K562 (cell line): ENCODE results near the gene GPRC5B. TPM values are rescaled to one million over a fixed set of nuclear protein-coding genes. Genes with fewer than 3 reads are reported as not detected.
A peak's percentile ranks its signal among the peaks of the same experiment; 100 is the strongest.

Source experiments
- ADNP ChIP-seq: fragments of 200-800 bp; sonication (Bioruptor generic); IDR thresholded peaks from 2 replicates; pipeline ENCODE4 v1.6.1; 2016; ENCODE audit warnings: missing genetic modification characterization, missing compliant biosample characterization
- CBFA2T2 ChIP-seq: fragments of 450-650 bp; conservative IDR thresholded peaks from 2 replicates; pipeline ENCODE4 v1.6.1; 2017; ENCODE audit warnings: mild to moderate bottlenecking
- CC2D1A ChIP-seq: fragments of 450-650 bp; IDR thresholded peaks from 2 replicates; pipeline ENCODE4 v1.6.1; 2017; ENCODE audit warnings: mild to moderate bottlenecking
- CREB3 ChIP-seq: fragments of 450-650 bp; conservative IDR thresholded peaks from 2 replicates; pipeline ENCODE4 v1.6.1; 2016; ENCODE audit warnings: missing genetic modification characterization, low read depth, mild to moderate bottlenecking, missing compliant biosample characterization, moderate library complexity
- DMBX1 ChIP-seq: fragments of 250-450 bp; sonication (Bioruptor Pico); IDR thresholded peaks from 2 replicates; pipeline ENCODE4 v1.8.0; 2022; ENCODE audit warnings: inconsistent platforms, mild to moderate bottlenecking, moderate library complexity, borderline replicate concordance
- GABPB1 ChIP-seq: sonication (generic); formaldehyde crosslinking; IDR thresholded peaks from 2 replicates; pipeline ENCODE4 v1.8.0; 2022; ENCODE audit warnings: mild to moderate bottlenecking, missing genetic modification reagents
- GATA2 ChIP-seq: sonication (generic); formaldehyde crosslinking; IDR thresholded peaks from 2 replicates; pipeline ENCODE4 v1.4.0; 2020; ENCODE audit warnings: mild to moderate bottlenecking, missing genetic modification reagents
- HDGF ChIP-seq: fragments of 450-650 bp; IDR thresholded peaks from 2 replicates; pipeline ENCODE4 v1.6.1; 2016
- HIVEP1 ChIP-seq: fragments of 250-450 bp; sonication (Bioruptor Pico); IDR thresholded peaks from 2 replicates; pipeline ENCODE4 v1.4.0; 2020; ENCODE audit warnings: mild to moderate bottlenecking
- ILF3 ChIP-seq: fragments of 450-650 bp; IDR thresholded peaks from 2 replicates; pipeline ENCODE4 v1.6.1; 2018; ENCODE audit warnings: antibody characterized with exemption, mild to moderate bottlenecking, moderate library complexity, borderline replicate concordance
- NCOA1 ChIP-seq: fragments of 450-650 bp; IDR thresholded peaks from 2 replicates; pipeline ENCODE4 v1.6.1; 2016; ENCODE audit warnings: low read depth
- POLR2A ChIP-seq: fragments of 450-650 bp; conservative IDR thresholded peaks from 2 replicates; pipeline ENCODE4 v1.6.1; 2016
- POLR2AphosphoS5 ChIP-seq: IDR thresholded peaks from 2 replicates; pipeline ENCODE4 v1.6.1; 2011; ENCODE audit warnings: mild to moderate bottlenecking, low read depth, low read length, moderate library complexity; ENCODE audit not compliant: control insufficient read depth, insufficient read depth
- RAD21 ChIP-seq, 2 experiments: fragments of 250-450 bp in 1 of 2; fragments of 450-650 bp in 1 of 2; sonication (Bioruptor Pico) in 1 of 2; formaldehyde crosslinking in 1 of 2; IDR thresholded peaks in 1 of 2; conservative IDR thresholded peaks in 1 of 2; 2 replicates each; pipeline versions ENCODE4 v1.4.0 to v1.8.0; 2020 to 2022; ENCODE audit warnings: mild to moderate bottlenecking in 2 of 2, moderate library complexity in 1 of 2
- RBM17 ChIP-seq: fragments of 200-400 bp; formaldehyde crosslinking; IDR thresholded peaks from 2 replicates; pipeline ENCODE4 v1.6.1; 2017; ENCODE audit warnings: low read depth, mild to moderate bottlenecking, low read length, borderline replicate concordance
- RCOR1 ChIP-seq, 2 experiments: IDR thresholded peaks; 2 replicates each; pipeline ENCODE4 v1.6.1; 2012; ENCODE audit warnings: low read depth in 2 of 2, low read length in 2 of 2, borderline replicate concordance in 1 of 2, improper control_type of control experiment in 1 of 2
- SUPT5H ChIP-seq: fragments of 450-650 bp; IDR thresholded peaks from 2 replicates; pipeline ENCODE4 v1.6.1; 2016
- TAF7 ChIP-seq: fragments of 450-650 bp; IDR thresholded peaks from 2 replicates; pipeline ENCODE4 v1.6.1; 2016; ENCODE audit warnings: missing genetic modification characterization, missing compliant biosample characterization
- TAF9B ChIP-seq: fragments of 450-650 bp; IDR thresholded peaks from 2 replicates; pipeline ENCODE4 v1.6.1; 2018; ENCODE audit warnings: mild to moderate bottlenecking; ENCODE audit not compliant: partially characterized antibody
- TGIF2 ChIP-seq: sonication (generic); formaldehyde crosslinking; IDR thresholded peaks from 2 replicates; pipeline ENCODE4 v1.8.1; 2022; ENCODE audit warnings: mild to moderate bottlenecking, missing genetic modification reagents, moderate library complexity
- VEZF1 ChIP-seq: fragments of 200-800 bp; sonication (Bioruptor generic); IDR thresholded peaks from 2 replicates; pipeline ENCODE4 v1.6.1; 2017; ENCODE audit warnings: missing genetic modification characterization, missing compliant biosample characterization
- ZBTB49 ChIP-seq: sonication (generic); formaldehyde crosslinking; IDR thresholded peaks from 2 replicates; pipeline ENCODE4 v1.8.0; 2022; ENCODE audit warnings: missing genetic modification reagents, mild to moderate bottlenecking, borderline replicate concordance
- ZNF253 ChIP-seq: fragments of 250-450 bp; sonication (Bioruptor Pico); conservative IDR thresholded peaks from 2 replicates; pipeline ENCODE4 v1.6.1; 2021; ENCODE audit warnings: mild to moderate bottlenecking
- ZNF311 ChIP-seq: fragments of 250-450 bp; sonication (Bioruptor Pico); IDR thresholded peaks from 2 replicates; pipeline ENCODE4 v1.4.0; 2020; ENCODE audit warnings: mild to moderate bottlenecking, moderate library complexity
- ZNF57 ChIP-seq: fragments of 450-650 bp; formaldehyde crosslinking; IDR thresholded peaks from 2 replicates; pipeline ENCODE4 v1.4.0; 2020; ENCODE audit warnings: mild to moderate bottlenecking, moderate library complexity
- ZNF707 ChIP-seq: fragments of 250-450 bp; sonication (Bioruptor Pico); conservative IDR thresholded peaks from 2 replicates; pipeline ENCODE4 v1.8.0; 2022; ENCODE audit warnings: inconsistent platforms, mild to moderate bottlenecking, moderate library complexity
- polyA plus RNA-seq, 8 experiments: library from polyadenylated mRNA; depleted of rRNA in 4 of 8; stranded (reverse) in 5 of 8; unstranded in 3 of 8; fragments of >200 nt; fragmentation: Nextera tagmentation in 2 of 8; fragmentation: Illumina TruSeq in 1 of 8; extraction: Ambion mirVana in 2 of 8; extraction: Trizol in 1 of 8; gene quantifications; 2 replicates each; pipeline versions ENCODE4 v1.2.1 to v1.2.3, GENCODE V29; 2011 to 2014; ENCODE audit warnings: inconsistent platforms in 1 of 8, missing spikeins in 1 of 8
- total RNA-seq, 7 experiments: library from RNA; depleted of rRNA in 6 of 7; stranded (reverse); fragments of >200 nt in 6 of 7; fragmentation: Illumina TruSeq in 2 of 7; extraction: Trizol in 2 of 7; gene quantifications; 2 replicates each; pipeline versions ENCODE4 v1.2.1 to v1.2.3, GENCODE V29; 2011 to 2021; ENCODE audit warnings: low replicate concordance in 1 of 7

GPRC5B gene
- total and polyA plus RNA-seq, 9 of the 15 experiments (the other 6 are each of a cell fraction or from before 2014, with no cell fraction given), result 0.65 to 5.5 (median 1.3) TPM

- TF ChIP-seq TGIF2 (CRISPR knock-in tag) (no peak), TAF7 (tag) (no peak), TAF9B (peak; percentile 12), CREB3 (tag) (no peak), HIVEP1 (CRISPR knock-in tag) (no peak), NCOA1 (peak; percentile 18; the same call in 1 of the 2 replicates), POLR2AphosphoS5 (peak; percentile 53; the same call in 1 of the 2 replicates), GATA2 (CRISPR knock-in tag) (0 out of 2 replicates have a peak, but pooled peaks have one; percentile 17), CBFA2T2 (peak; percentile 85), POLR2A (no peak), ZBTB49 (CRISPR knock-in tag) (no peak), SUPT5H (no peak), DMBX1 (CRISPR knock-in tag) (no peak), RCOR1 (IDR thresholded peaks at IDR 0.05; ENCODE audit: borderline replicate concordance in 1 of 2, low read depth in 2 of 2, low read length in 2 of 2) (peak in 1 of 2 experiments; percentile 83; a peak in 2 of 4 replicates), ZNF311 (CRISPR knock-in tag) (no peak), CC2D1A (no peak), HDGF (no peak), RAD21 (CRISPR knock-in tag; conservative IDR thresholded peaks at IDR 0.05 in 1 of 2, IDR thresholded peaks at IDR 0.05 in 1 of 2) (no peak; a peak in 1 of 4 replicates), ZNF57 (CRISPR knock-in tag) (no peak), RBM17 (no peak), ZNF707 (CRISPR knock-in tag) (no peak), VEZF1 (CRISPR knock-in tag) (peak; percentile 36; the same call in 1 of the 2 replicates), ZNF253 (CRISPR knock-in tag) (no peak), GABPB1 (CRISPR knock-in tag) (no peak), ILF3 (no peak), ADNP (tag) (0 out of 2 replicates have a peak, but pooled peaks have one; percentile 7)
Observed at GRCh38 chr16:19842426-19843157, 42.1 kb downstream of the GPRC5B start (continued).
